UCSD-AML1 (cell line): ENCODE results near the gene GPS1.
A peak's percentile ranks its signal among the peaks of the same experiment; 100 is the strongest.

Experiments
- DNase-seq: peaks from one replicate; lab custom pipeline; 2025; ENCODE audit not compliant: unreplicated experiment; lab: John Stamatoyannopoulos, UW

The GPS1 gene

DNA sequence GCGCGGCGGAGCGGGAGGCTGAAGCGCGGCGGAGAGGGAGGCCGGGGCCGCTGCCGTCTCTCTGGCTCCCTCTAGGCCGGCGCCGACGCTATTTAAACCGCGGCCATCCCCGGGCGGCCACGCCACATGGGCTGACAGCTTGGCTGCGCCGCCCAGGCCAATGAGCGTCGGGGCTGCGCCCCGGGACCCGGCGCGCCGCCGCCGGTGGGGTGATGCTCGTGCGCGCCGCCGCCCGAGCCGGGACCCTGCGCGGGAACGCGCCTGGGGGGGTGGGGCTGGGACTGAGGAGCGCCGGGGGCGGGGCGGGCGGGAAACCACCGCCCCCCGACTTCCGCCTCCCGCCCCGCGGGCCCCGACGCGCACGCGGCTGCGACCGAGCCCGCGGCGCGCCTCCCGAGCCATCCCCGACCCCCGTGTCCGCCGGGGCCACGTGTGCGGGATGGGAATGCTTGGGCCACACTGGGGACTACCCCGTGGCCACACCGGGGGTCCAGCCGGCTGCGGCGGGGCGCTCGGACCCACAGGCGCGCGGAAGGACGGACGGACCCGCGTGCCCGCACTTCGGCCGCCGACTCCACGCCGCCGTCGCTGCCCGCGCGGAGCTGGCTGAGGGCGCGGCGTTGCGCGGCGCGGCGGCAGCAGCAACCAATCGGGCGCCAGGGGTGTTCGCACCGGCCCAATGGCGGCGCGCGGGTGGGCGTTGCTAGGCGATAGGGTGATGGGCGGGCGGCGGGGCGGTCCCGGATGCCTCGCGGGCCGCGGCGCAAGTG, 46.7 kb downstream of the GPS1 start, which contains the start of gene FASN:
Gene FASN, minus strand, starts transcription at position 68 of the 770 bp plus-strand sequence. CDS start 1,791 bp downstream, outside the sequence.
- DNase-seq, result peak; percentile 96

DNA sequence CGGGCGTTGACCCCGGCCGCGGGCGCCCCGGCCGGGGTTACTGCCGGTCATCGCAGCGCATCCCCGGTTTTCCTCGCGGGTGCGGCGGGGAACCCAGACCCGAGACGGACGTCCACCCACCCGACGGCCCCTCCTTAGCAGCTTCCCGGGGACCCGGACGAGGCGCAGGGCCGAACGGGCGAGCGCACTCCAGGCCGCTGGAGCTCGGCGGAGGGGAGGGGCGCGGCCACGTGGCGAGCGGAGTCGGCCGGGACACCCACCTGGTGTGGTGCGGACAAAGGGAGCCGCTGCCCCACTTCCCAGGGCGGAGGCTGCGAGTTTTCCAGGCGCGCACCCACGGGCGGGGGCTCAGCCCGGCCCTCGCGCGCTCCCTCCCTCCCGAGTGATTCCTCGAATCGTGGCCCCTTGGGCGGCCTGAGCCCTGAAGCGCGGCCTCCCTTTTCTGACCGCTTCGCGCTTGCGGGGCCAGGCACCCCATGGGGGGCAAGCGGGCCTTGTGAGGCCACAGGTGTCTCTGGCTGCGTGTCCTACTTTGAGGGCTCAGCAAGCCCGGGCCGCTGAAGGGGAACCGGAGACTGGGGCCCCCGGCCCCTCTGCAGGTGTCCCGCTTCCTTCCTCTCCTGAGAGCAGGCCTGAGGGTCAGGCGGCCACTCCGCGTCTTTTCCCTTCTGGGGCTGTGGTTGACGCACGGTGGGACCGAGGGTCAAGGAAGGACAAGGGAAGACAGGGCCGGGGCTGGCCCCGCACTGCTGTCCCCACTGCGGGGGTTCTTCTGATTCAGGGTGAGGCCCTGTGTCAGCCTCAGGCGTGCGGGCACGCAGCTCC, 47.5 kb downstream of the GPS1 start:
- DNase-seq, result peak; percentile 51

DNA sequence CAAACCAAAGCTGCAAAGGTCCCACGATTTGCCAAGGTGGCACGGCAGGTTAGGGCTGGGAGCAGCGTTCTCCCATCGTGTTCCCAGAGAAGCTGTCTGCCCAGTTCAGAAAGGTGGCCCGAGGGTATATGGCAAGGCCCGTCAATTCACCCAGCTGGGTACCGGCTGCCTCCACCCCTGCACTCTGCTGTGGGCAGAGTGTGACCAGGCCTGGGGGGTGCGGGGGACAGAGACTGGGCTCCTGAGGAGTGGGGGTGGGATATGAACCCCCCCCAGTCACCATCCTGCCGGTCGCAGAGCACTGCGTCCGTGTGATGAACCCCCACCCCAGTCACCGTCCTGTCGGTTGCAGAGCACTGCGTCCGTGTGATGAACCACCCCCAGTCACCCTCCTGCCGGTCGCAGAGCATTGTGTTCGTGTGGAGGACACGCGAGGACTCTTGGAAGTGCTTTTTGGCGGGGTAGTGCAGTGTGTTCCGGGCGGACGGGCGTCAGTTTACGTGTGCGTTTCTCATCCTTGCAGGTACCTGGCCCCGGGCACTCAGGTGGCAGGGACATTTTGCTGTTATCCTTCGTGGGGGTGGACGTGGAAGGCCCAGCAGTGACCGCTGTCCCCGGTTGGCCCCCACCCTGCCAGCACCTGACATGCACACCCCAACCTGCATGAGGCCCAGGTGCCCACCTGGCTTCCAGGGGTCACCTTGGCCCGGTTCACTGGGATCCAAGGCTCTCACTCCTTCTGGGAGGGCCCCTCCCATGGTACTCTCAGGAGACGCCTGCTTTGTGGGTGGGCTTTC, 49.0 kb downstream of the GPS1 start:
- DNase-seq, result no peak

DNA sequence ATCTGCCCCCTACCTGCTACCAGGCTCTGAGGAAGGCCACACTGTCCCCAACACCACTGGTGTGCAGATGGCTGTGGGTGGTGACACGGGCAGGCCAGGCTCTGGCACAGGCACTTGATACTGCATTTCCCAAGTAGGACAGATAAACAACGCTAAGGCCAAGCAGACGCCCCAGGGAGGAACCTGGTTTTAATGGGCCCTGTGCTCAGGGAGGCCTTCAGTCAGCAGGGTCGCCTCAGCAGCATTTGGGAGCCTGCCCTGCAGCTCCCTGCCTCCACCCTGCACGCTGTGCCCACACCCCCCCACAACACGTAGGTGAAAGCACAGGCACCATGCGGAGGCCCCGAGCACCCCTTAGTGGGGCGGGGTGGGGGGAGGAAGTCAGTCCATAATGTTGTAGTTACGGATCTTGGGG, 49.6 kb downstream of the GPS1 start:
- no peak for DNase-seq

DNA sequence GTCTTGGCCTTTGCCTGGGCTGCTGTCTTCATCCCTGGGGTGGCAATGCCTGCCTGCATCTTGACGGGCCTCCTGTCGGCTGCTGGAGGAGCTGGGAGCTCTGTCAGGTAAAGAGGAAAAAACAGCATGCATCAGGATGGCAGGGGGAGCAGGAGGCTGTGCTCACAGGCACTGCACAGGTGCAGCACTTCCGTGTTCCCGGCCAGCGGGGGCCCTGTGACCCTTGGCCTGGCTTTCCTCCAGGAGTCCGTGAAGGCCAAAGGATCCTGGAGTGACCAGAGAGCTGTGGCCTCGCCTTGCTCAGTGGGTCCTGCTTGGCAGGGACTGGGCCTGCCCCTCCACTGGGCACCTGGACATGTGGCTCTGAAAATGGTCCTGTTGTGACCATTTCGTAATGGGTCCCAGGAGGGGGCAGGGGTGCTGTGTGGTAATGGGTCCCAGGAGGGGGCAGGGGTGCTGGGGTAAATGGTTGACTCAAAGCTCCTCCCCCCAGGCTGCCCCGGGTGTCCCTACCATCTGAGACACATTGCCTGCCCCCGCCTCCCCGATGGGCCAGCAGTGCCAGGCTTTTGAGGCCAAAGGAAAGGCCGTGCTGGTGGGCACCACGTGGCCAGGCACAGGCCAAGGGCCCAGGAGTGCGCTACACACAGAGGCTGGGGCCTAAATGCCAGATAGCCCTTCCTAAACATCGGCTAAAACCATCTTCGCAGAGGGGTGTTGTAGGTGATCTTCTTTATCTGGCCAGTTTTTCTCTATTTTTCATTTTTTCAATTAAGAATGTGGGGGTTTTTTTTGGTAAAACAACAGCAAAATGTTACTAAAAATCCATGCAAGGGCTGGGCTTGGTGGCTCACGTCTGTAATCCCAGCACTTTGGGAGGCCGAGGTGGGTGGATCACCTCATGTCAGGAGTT, 50.3 kb downstream of the GPS1 start:
- DNase-seq, result no peak

DNA sequence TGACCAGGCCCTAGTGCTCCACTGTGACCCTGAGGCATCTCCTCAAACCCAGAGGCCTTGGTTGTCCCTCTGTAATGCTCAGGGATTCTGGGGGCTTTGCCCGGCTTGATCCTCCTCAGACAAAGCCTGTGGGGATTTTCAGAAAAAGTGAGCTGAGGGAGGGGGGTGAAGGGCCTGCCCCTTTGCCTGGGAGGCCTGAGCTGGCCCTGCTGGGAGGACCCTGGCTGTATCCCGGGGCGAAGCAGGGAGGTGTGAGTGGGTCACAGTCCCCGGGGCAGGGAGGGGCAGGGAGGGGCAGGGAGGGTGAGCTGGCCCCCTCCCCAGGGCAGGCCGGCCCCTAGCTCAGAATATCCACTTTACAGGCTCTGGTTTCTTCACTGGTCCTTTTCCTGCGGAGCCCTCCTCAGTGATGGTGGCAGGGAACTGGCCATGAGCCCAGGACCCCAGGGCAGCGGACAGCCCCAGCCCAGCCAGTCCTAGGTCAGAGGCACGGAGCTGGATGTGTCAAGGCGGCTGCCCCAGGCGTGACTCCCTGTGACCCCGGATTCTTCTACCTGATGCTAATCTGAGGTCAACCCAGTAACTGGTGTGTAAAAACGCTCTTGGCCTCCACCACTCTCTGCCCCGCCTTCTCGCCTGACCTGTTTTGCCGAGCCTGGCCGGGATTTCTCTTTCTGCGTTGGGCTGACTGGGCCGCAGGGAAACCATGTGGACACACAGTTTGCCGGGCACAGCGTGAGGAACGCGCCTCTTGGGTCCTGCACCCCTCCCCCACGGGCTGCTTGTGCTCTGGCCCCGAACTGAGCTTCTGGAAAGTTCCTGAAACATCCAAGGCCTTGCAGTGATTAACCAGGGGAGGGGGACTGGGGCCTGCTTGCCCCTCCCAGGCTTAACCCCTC, 52.1 kb downstream of the GPS1 start:
- no peak for DNase-seq

DNA sequence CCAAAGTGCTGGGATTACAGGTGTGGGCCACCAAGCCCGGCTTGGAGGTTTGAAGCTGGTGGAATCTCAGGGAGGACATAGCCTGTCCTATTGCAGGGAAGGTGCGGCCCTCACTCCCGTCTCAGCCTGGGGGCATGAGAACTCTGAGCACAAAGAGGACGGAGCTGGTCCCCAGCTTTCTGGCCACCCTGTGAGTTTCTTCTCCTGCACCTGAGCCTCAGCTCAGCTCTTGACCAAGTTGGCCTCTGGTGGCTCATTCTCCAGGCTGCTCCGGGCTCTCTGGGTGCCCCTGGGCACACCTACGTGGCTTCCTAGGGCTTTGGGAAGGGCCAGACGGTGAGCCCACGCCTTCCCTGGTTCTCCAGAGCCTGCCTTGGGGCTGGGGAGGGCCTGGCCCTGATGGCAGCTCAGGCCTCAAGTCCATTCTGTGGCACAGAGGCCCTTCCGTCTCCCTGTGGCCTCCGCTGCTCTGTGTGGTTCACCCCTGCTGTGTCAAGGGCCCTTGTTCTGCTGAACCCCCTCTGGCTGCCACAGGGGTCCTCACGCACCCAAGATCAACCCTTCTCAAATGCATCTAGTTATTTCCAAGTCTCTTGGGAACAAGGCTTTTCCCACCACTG, 53.2 kb downstream of the GPS1 start:
- no peak for DNase-seq

DNA sequence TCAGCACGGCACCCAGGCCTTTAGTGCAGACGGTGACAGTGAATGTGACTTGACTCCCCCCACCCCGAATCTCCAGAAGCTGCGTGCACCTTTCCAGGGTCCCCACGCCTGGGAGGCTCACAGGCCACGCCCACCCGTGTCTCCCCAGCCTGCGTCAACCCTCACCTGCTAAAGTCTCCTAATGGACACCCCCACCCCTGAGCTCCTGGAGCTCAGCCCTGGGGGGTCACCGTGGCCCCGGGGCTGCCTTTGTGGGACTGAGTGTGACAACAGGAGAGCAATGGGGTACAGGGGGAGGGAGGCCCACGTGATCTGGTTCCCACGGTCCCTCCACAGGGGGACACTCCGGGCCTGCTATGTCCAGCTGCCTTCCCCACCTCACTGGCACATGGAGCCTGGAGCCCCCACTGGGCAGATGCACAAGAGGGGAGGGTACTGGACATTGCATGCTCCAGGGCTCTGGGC, 53.8 kb downstream of the GPS1 start:
- no peak for DNase-seq

DNA sequence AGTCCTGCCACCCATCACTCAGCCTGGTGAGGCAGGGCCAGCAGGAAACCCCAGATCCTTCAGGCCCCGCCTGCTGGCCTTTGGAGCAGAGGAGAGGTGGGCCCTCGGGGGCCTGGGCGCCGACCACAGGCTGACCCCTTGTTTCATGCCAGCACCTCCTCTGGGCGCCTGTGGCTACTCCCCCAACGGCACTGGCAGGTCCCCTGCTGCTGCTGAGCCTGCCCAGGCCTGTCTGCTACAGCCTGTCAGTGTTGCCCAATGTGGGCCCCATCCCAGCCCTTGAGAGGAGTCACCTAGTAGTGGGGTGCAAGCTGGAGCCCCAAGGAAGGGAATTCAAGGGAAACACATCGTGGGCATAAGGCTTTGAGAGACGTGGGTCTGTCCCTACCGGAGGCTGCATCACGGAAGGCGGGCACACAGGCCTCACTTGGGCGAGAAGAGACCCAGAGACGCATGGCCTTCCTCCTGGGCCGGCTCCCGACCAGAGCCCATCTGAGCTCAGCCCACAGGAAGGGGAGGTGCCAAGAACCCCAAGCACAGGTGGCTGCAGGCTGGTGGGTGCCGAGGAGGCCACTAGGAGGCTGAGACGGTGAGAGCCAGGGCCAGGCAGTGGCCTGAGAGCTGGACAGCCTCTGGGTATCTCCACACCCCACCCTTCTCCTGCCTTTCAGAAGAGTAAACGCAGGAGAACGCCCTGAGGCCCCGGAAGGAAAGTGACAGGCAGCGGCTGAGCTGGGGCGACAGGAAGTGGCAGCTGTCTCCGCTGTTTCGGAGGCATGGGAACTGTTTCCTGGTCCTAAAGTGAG, 54.4 kb downstream of the GPS1 start:
- peak; percentile 85 for DNase-seq

DNA sequence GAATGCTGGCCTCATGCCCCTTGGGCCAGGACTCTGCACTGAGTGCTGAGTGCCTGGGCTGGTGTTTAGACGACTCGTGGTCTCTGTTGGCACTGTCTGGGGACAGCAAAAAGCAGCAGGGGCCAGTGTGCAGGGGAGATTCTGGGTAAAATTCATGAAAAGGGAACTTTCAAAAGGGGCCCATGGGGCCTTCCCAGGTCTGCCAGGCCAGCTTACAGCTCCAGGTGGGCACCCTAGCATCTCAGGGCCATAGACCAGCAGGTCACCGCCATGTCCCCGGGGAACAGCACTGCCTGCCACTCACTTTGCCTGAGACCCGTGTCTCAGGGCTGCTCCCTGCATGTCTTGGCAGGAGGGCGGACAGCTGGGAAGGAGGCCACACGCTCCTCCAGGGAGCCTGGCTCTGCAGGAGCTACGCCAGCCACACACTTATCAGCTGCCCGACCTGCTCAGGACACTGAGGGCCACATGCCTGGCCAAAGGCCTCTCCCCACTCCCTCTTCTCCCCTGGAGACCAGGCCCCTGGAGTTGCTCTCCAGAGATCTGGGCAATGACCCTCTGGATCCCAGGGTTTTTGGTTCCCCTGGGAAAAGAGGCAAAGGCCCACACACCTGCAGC, 55.1 kb downstream of the GPS1 start:
- no peak for DNase-seq
